A673 (cell line): Measurements from ENCODE around the gene HOXC6. TPM values are rescaled to one million over a fixed set of nuclear protein-coding genes. Genes with fewer than 3 reads are reported as not detected.

Source experiments
- BruUV-seq: library from RNA; stranded (reverse); fragments of 400-500 nt; replicated peaks from 2 replicates; lab custom pipeline; 2021; lab: Mats Ljungman, UMichigan
- CTCF ChIA-PET: fragments of 300-600 bp; sonication (Branson Sonifier 250); formaldehyde crosslinking; loops from one replicate; lab custom pipeline; 2022; ENCODE audit warnings: antibody characterized with exemption; lab: Charles Lee
- POLR2A ChIA-PET: fragments of 300-600 bp; sonication (Branson Sonifier 250); formaldehyde crosslinking; loops from one replicate; lab custom pipeline; 2022; ENCODE audit warnings: antibody characterized with exemption; ENCODE audit not compliant: low non-redundant PET; lab: Charles Lee
- DNase-seq: peaks from one replicate; pipeline ENCODE4 v3.0.0-alpha.2; 2015; ENCODE audit warnings: low spot score
- H3K27ac ChIP-seq: fragments of 200-600 bp; sonication (generic); 2 replicates; pipeline ENCODE4 v1.5.1; 2016; ENCODE audit warnings: mixed run types, low read depth, mild to moderate bottlenecking, mixed read lengths, antibody characterized with exemption, low read length; ENCODE audit not compliant: poor library complexity, severe bottlenecking
- H3K27me3 ChIP-seq: fragments of 200-600 bp; sonication (generic); replicated peaks from 2 replicates; pipeline ENCODE4 v1.6.1; 2017; ENCODE audit warnings: mixed run types, low read depth, mild to moderate bottlenecking, mixed read lengths, antibody characterized with exemption, low read length; ENCODE audit not compliant: insufficient read depth, poor library complexity
- H3K36me3 ChIP-seq: fragments of 200-600 bp; sonication (generic); 2 replicates; pipeline ENCODE4 v1.6.1; 2016; ENCODE audit warnings: mixed run types, mild to moderate bottlenecking, mixed read lengths, antibody characterized with exemption, low read length; ENCODE audit not compliant: insufficient read depth, poor library complexity, severe bottlenecking
- H3K4me1 ChIP-seq: fragments of 200-600 bp; sonication (generic); 2 replicates; pipeline ENCODE4 v1.6.1; 2017; ENCODE audit warnings: mixed run types, mild to moderate bottlenecking, mixed read lengths, antibody characterized with exemption, low read length; ENCODE audit not compliant: insufficient read depth, poor library complexity, severe bottlenecking
- H3K4me3 ChIP-seq: fragments of 200-600 bp; sonication (generic); 2 replicates; pipeline ENCODE4 v1.5.1; 2016; ENCODE audit warnings: low read depth, mixed run types, mild to moderate bottlenecking, mixed read lengths, low read length; ENCODE audit not compliant: poor library complexity, severe bottlenecking
- H3K9me3 ChIP-seq: fragments of 200-600 bp; sonication (generic); 2 replicates; pipeline ENCODE4 v1.6.1; 2016; ENCODE audit warnings: mixed run types, low read depth, mild to moderate bottlenecking, mixed read lengths, antibody characterized with exemption, low read length; ENCODE audit not compliant: poor library complexity, severe bottlenecking
- CTCF ChIP-seq: fragments of 300-800, 200-600 bp; sonication (generic); conservative IDR thresholded peaks from 2 replicates; pipeline ENCODE4 v1.5.1; 2017; ENCODE audit warnings: low read depth, mild to moderate bottlenecking, antibody characterized with exemption, low read length, moderate library complexity, mixed read lengths
- EZH2 ChIP-seq: fragments of 200-600 bp; sonication (generic); IDR thresholded peaks from 2 replicates; pipeline ENCODE4 v1.6.1; 2017; ENCODE audit warnings: borderline replicate concordance, low read depth, mild to moderate bottlenecking, mixed read lengths, antibody characterized with exemption, low read length; ENCODE audit not compliant: poor library complexity, severe bottlenecking
- intact Hi-C: fragments of 100-400 bp; cut with micrococcal nuclease; formaldehyde crosslinking; loops from one replicate; pipeline ENCODE4 v1.10.0; 2022; ENCODE audit not compliant: unreplicated experiment
- total RNA-seq: library from RNA; stranded (reverse); gene quantifications from 2 replicates; pipeline ENCODE4 v1.2.3, GENCODE V29; 2021

The HOXC6 gene
- total RNA-seq, 1 experiment from 2014 or later = 20.8 TPM

- no peak for DNase-seq
- Histone ChIP-seq H3K9me3 (peaks cover 6% of the 10 kb centered on the region), H3K36me3 (no peaks in the 10 kb centered on the region), H3K27ac (peak overlapping the region; percentile 32), H3K4me1 (peaks cover 45% of the 10 kb centered on the region), H3K4me3 (no peak overlapping the region), H3K27me3 (no peaks in the 10 kb centered on the region)
- TF ChIP-seq CTCF (no peak), EZH2 (no peak)
- BruUV-seq = no TSS peak
- POLR2A ChIA-PET = no interaction called here
- intact Hi-C loops = loop anchor here (5.0 to 10.0 kb wide), 3 partner anchors 213 to 395 kb away; no protein-coding TSS in a partner anchor
- CTCF ChIA-PET = interaction anchor here (1.0 kb wide), 1 partner anchor 221 kb away, joined by 4 read pairs; no protein-coding TSS in a partner anchor
These were observed 48.0 kb upstream of the HOXC6 start for GRCh38 chr12:53980104-53980801.

- no TSS peak for BruUV-seq
- H3K27me3 ChIP-seq = no peaks in the 10 kb centered on the region
- intact Hi-C loops = loop anchor here (5.0 to 10.0 kb wide), 3 partner anchors 214 to 394 kb away; no protein-coding TSS in a partner anchor
- DNase-seq = no peak
- H3K9me3 ChIP-seq = peaks cover 2% of the 10 kb centered on the region
- TF ChIP-seq CTCF (no peak), EZH2 (no peak)
- H3K27ac ChIP-seq = peak overlapping the region; percentile 53
- H3K4me1 ChIP-seq = peaks cover 41% of the 10 kb centered on the region
- ChIA-PET POLR2A (no interaction called here), CTCF (interaction anchor here (1.0 kb wide), 1 partner anchor 220 kb away, joined by 4 read pairs; no protein-coding TSS in a partner anchor)
- no peak overlapping the region for H3K4me3 ChIP-seq
- no peaks in the 10 kb centered on the region for H3K36me3 ChIP-seq
These were observed 47.3 kb upstream of the HOXC6 start for GRCh38 chr12:53980802-53981496.

- Histone ChIP-seq H3K27me3 (no peaks in the 10 kb centered on the region), H3K36me3 (no peaks in the 10 kb centered on the region), H3K4me1 (peaks cover 42% of the 10 kb centered on the region), H3K4me3 (no peak overlapping the region), H3K27ac (peak overlapping the region; percentile 35), H3K9me3 (no peaks in the 10 kb centered on the region)
- no peak for DNase-seq
- no TSS peak for BruUV-seq
- intact Hi-C loops = loop anchor here (5.0 to 10.0 kb wide), 3 partner anchors 215 to 393 kb away; no protein-coding TSS in a partner anchor
- ChIA-PET POLR2A (no interaction called here), CTCF (interaction anchor here (0.5 kb wide), 2 partner anchors 27 to 210 kb away, joined by 4 read pairs; partner anchors contain the start of gene HOXC8)
- no peak for TF ChIP-seq EZH2
- TF ChIP-seq CTCF = no peak
These were observed 46.3 kb upstream of the HOXC6 start for GRCh38 chr12:53981634-53982565.
